Esophagus muscularis mucosa (tissue), 4 donors: ENCODE results near the gene PAQR9. TPM values are rescaled to one million over a fixed set of nuclear protein-coding genes. Genes with fewer than 3 reads are reported as not detected.

ENCODE experiments used
- DNase-seq: peaks from one replicate; pipeline ENCODE4 v3.0.0-alpha.2; 2017; ENCODE audit errors: extremely low spot score
- H3K27ac ChIP-seq, 4 donors: fragments of 200-600 bp; sonication (generic); replicated peaks in 1 of 4; 1 replicate in 3 of 4; 2 replicates in 1 of 4; pipeline ENCODE4 v1.5.1; 2016 to 2019; ENCODE audit warnings: mild to moderate bottlenecking in 1 of 4
- H3K27me3 ChIP-seq, 4 donors: fragments of 200-600 bp; sonication (generic); one replicate each; pipeline versions ENCODE4 v1.5.1 to v1.6.0; 2016 to 2019
- H3K36me3 ChIP-seq, 4 donors: fragments of 200-600 bp; sonication (generic); one replicate each; pipeline ENCODE4 v1.5.1; 2016 to 2019
- H3K4me1 ChIP-seq, 4 donors: fragments of 200-600 bp; sonication (generic); one replicate each; pipeline ENCODE4 v1.5.1; 2016 to 2019
- H3K4me3 ChIP-seq, 4 donors: fragments of 200-600 bp; sonication (generic); 1 replicate in 2 of 4; 2 replicates in 2 of 4; pipeline ENCODE4 v1.5.1; 2016 to 2019; ENCODE audit warnings: mild to moderate bottlenecking in 4 of 4, moderate library complexity in 1 of 4
- H3K9me3 ChIP-seq, 4 donors: fragments of 200-600 bp; sonication (generic); 1 replicate in 3 of 4; 2 replicates in 1 of 4; pipeline ENCODE4 v1.5.1; 2016 to 2019
- CTCF ChIP-seq, 3 experiments: fragments of 200-600 bp in 2 of 3; fragments of 450-650 bp in 1 of 3; sonication (generic) in 2 of 3; IDR thresholded peaks; one replicate each; pipeline ENCODE4 v1.5.1; 2017 to 2019; ENCODE audit warnings: antibody characterized with exemption in 3 of 3, mild to moderate bottlenecking in 2 of 3, moderate library complexity in 1 of 3
- EP300 ChIP-seq: sonication (generic); formaldehyde crosslinking; IDR thresholded peaks from one replicate; pipeline ENCODE4 v1.6.1; 2017; ENCODE audit warnings: antibody characterized with exemption
- POLR2A ChIP-seq: fragments of 450-650 bp; IDR thresholded peaks from one replicate; pipeline ENCODE4 v1.6.1; 2017; ENCODE audit warnings: antibody characterized with exemption, moderate library complexity, mild to moderate bottlenecking, low read depth
- POLR2AphosphoS5 ChIP-seq, 2 donors: sonication (generic); formaldehyde crosslinking; IDR thresholded peaks; one replicate each; pipeline ENCODE4 v1.6.1; 2017; ENCODE audit warnings: antibody characterized with exemption in 2 of 2
- WGBS: methylation state at CpG from one replicate; pipeline ENCODE4 v1.1.5; 2018; 5-methylcytosine and 5-hydroxymethylcytosine counted together
- intact Hi-C: fragments of 100-400 bp; cut with DNase I; formaldehyde crosslinking; loops from one replicate; pipeline ENCODE4 v1.15.1; 2023
- total RNA-seq, 4 donors: library from RNA; depleted of rRNA; stranded (reverse); fragments of >200 nt; gene quantifications; one replicate each; pipeline versions ENCODE4 v1.1.0 to v1.2.1, GENCODE V29; 2016

PAQR9 gene
- total RNA-seq, 4 donors from 2014 or later: not detected

GRCh38 chr3:142966808-142967207, 3.3 kb upstream of the PAQR9 start:
- WGBS: 86% methylated on average over 2 of the region's 2 CpGs

GRCh38 chr3:142965581-142965980, 2.1 kb upstream of the PAQR9 start:
- TF ChIP-seq POLR2AphosphoS5 (IDR thresholded peaks at IDR 0.05) (no peak), POLR2A (no peak), EP300 (no peak), CTCF (IDR thresholded peaks at IDR 0.05) (no peak)
- intact Hi-C loops: no loop called here
- peaks cover 6 to 19% (median 13%) of the 10 kb centered on the region in 4 donors for H3K4me1 ChIP-seq
- 77% methylated on average over 3 of the region's 3 CpGs for WGBS
- H3K4me3 ChIP-seq: no peak overlapping the region
- H3K27ac ChIP-seq: no peak overlapping the region
- no peaks in the 10 kb centered on the region for H3K36me3 ChIP-seq
- no peaks in the 10 kb centered on the region for H3K9me3 ChIP-seq
- peaks cover 0 to 41% (median 25%) of the 10 kb centered on the region in 4 donors for H3K27me3 ChIP-seq
- no peak for DNase-seq

More at GRCh38 chr3:142966808-142967207, 3.3 kb upstream of the PAQR9 start:
- H3K4me3 ChIP-seq: no peak overlapping the region
- intact Hi-C loops: no loop called here
- H3K36me3 ChIP-seq: no peaks in the 10 kb centered on the region
- H3K27ac ChIP-seq: no peak overlapping the region
- H3K27me3 ChIP-seq: peaks cover 0 to 30% (median 23%) of the 10 kb centered on the region in 4 donors
- H3K9me3 ChIP-seq: no peaks in the 10 kb centered on the region
- no peak for TF ChIP-seq CTCF (IDR thresholded peaks at IDR 0.05)
- TF ChIP-seq EP300: no peak
- no peak for TF ChIP-seq POLR2AphosphoS5 (IDR thresholded peaks at IDR 0.05)
- TF ChIP-seq POLR2A: no peak
- DNase-seq: no peak
- H3K4me1 ChIP-seq: peaks cover 6 to 19% (median 13%) of the 10 kb centered on the region in 4 donors

- Histone ChIP-seq H3K27me3 (peaks cover 0 to 54% (median 29%) of the 10 kb centered on the region in 4 donors), H3K9me3 (no peaks in the 10 kb centered on the region), H3K36me3 (no peaks in the 10 kb centered on the region), H3K27ac (no peak overlapping the region), H3K4me3 (peak overlapping the region; percentile 61 to 72 (median 65)), H3K4me1 (peaks cover 6 to 19% (median 13%) of the 10 kb centered on the region in 4 donors)
- no peak for DNase-seq
- 5% methylated on average over 4 of the region's 35 CpGs for WGBS
- TF ChIP-seq EP300 (no peak), POLR2AphosphoS5 (IDR thresholded peaks at IDR 0.05) (no peak), CTCF (IDR thresholded peaks at IDR 0.05) (no peak), POLR2A (no peak)
- intact Hi-C loops: no loop called here
Observed at GRCh38 chr3:142963234-142963515, 299 bp downstream of the PAQR9 start.

- H3K27ac ChIP-seq: no peak overlapping the region
- H3K4me3 ChIP-seq: peak overlapping the region; percentile 61 to 72 (median 65)
- DNase-seq: no peak
- H3K27me3 ChIP-seq: peaks cover 0 to 54% (median 29%) of the 10 kb centered on the region in 4 donors
- TF ChIP-seq POLR2A (no peak), CTCF (IDR thresholded peaks at IDR 0.05) (no peak), EP300 (no peak), POLR2AphosphoS5 (IDR thresholded peaks at IDR 0.05) (no peak)
- H3K36me3 ChIP-seq: no peaks in the 10 kb centered on the region
- H3K4me1 ChIP-seq: peaks cover 9 to 19% (median 13%) of the 10 kb centered on the region in 4 donors
- no peaks in the 10 kb centered on the region for H3K9me3 ChIP-seq
- 54% methylated on average over 63 of the region's 63 CpGs for WGBS
- intact Hi-C loops: no loop called here
Observed at GRCh38 chr3:142962520-142963233, 797 bp downstream of the PAQR9 start.

GRCh38 chr3:142962175-142962519, 1.3 kb downstream of the PAQR9 start:
- TF ChIP-seq POLR2A: no peak
- TF ChIP-seq POLR2AphosphoS5 (IDR thresholded peaks at IDR 0.05): no peak
- TF ChIP-seq EP300: no peak
- no peak for TF ChIP-seq CTCF (IDR thresholded peaks at IDR 0.05)
- no peaks in the 10 kb centered on the region for H3K36me3 ChIP-seq
- H3K27me3 ChIP-seq: peaks cover 0 to 54% (median 29%) of the 10 kb centered on the region in 4 donors
- intact Hi-C loops: no loop called here
- peaks cover 11 to 19% (median 13%) of the 10 kb centered on the region in 4 donors for H3K4me1 ChIP-seq
- no peak overlapping the region for H3K4me3 ChIP-seq
- H3K27ac ChIP-seq: no peak overlapping the region
- DNase-seq: no peak
- WGBS: 98% methylated on average over 19 of the region's 19 CpGs
- H3K9me3 ChIP-seq: no peaks in the 10 kb centered on the region
